Loucy (cell line): ENCODE data around the gene CTSK.
A peak's percentile ranks its signal among the peaks of the same experiment; 100 is the strongest.
"Not testable (repeated sequence)": the region's sequence is repeated elsewhere in the genome, so short reads cannot be mapped to it uniquely, and the experiment has no call there.

Experiments used
- H2AFZ ChIP-seq: fragments of 200-600 bp; sonication (generic); 2 replicates; pipeline ENCODE4 v1.6.0; 2016; ENCODE audit warnings: antibody characterized with exemption, mild to moderate bottlenecking, low read length, moderate library complexity
- H3F3A ChIP-seq: fragments of 200-600 bp; 2 replicates; pipeline ENCODE4 v1.6.0; 2016; ENCODE audit warnings: antibody characterized with exemption, low read depth, mild to moderate bottlenecking
- H3K27me3 ChIP-seq: fragments of 200-600 bp; sonication (generic); 2 replicates; pipeline ENCODE4 v1.6.1; 2014; ENCODE audit warnings: low read length, mild to moderate bottlenecking; ENCODE audit not compliant: insufficient read depth, poor library complexity, severe bottlenecking
- H3K36me3 ChIP-seq: fragments of 200-600 bp; sonication (generic); 2 replicates; pipeline ENCODE4 v1.6.1; 2016; ENCODE audit warnings: low read length; ENCODE audit not compliant: insufficient read depth
- H3K4me1 ChIP-seq: fragments of 200-600 bp; sonication (generic); 2 replicates; pipeline ENCODE4 v1.5.1; 2014; ENCODE audit warnings: low read length, mild to moderate bottlenecking; ENCODE audit not compliant: insufficient read depth, poor library complexity, severe bottlenecking
- H3K4me2 ChIP-seq: fragments of 200-600 bp; sonication (generic); 2 replicates; pipeline ENCODE4 v1.6.0; 2014; ENCODE audit warnings: antibody characterized with exemption, low read length, low read depth, mild to moderate bottlenecking; ENCODE audit not compliant: poor library complexity, severe bottlenecking
- H3K4me3 ChIP-seq: fragments of 200-600 bp; sonication (generic); 2 replicates; pipeline ENCODE4 v1.5.1; 2014; ENCODE audit warnings: low read length, mild to moderate bottlenecking, mixed read lengths; ENCODE audit not compliant: poor library complexity, severe bottlenecking
- H3K79me2 ChIP-seq: fragments of 200-600 bp; sonication (generic); 2 replicates; pipeline ENCODE4 v1.6.1; 2014; ENCODE audit warnings: low read length; ENCODE audit not compliant: insufficient read depth
- H3K9ac ChIP-seq: fragments of 200-600 bp; sonication (generic); 2 replicates; pipeline ENCODE4 v1.6.0; 2014; ENCODE audit warnings: mild to moderate bottlenecking, low read depth, low read length, moderate library complexity; ENCODE audit not compliant: poor library complexity, severe bottlenecking
- H3K9me2 ChIP-seq: fragments of 200-600 bp; sonication (generic); replicated peaks from 2 replicates; pipeline ENCODE4 v1.6.1; 2016; ENCODE audit warnings: low read depth, low read length, mixed read lengths
- H3K9me3 ChIP-seq: fragments of 200-600 bp; sonication (generic); 2 replicates; pipeline ENCODE4 v1.6.1; 2014; ENCODE audit warnings: mild to moderate bottlenecking, antibody characterized with exemption, low read length, low read depth; ENCODE audit not compliant: insufficient read depth
- H4K20me1 ChIP-seq: fragments of 200-600 bp; sonication (generic); 2 replicates; pipeline ENCODE4 v1.6.0; 2014; ENCODE audit warnings: antibody characterized with exemption, low read length, mild to moderate bottlenecking; ENCODE audit not compliant: insufficient read depth, poor library complexity, severe bottlenecking
- EZH2phosphoT487 ChIP-seq: fragments of 200-600 bp; IDR thresholded peaks from 2 replicates; pipeline ENCODE4 v1.6.1; 2018; ENCODE audit warnings: antibody characterized with exemption, mild to moderate bottlenecking, moderate library complexity, borderline replicate concordance
- TF ChIP-seq, protein P1 (sequence below): fragments of 200-600 bp; sonication (generic); conservative IDR thresholded peaks from 2 replicates; pipeline ENCODE4 v1.5.1; 2014; ENCODE audit warnings: mild to moderate bottlenecking, antibody characterized with exemption, low read length

CTSK gene

DNA sequence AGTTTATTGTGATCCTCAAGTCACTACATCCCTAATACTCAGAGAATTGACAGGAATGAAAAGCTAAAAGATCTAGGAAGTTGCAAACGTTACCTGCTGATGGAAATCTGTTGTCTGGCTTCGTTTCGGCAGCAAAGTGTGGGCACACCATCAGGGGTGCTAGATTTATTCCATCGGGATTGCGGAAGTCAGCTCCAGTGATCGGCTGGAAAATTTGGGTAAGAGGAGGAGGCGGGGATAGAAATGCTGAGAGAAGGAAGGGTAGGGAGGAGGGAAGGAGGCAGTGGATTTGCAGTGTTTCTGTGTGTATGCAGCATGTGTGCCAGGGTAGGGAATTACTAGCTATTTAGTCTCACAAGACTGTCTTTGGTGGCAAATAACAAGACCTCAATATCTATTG is at the start of gene CTSK:
TSS of gene CTSK (minus strand) at position 140 of the 400 bp plus-strand sequence. CDS start 1,455 bp downstream, outside the sequence.
- no peaks in the 10 kb centered on the region for H3K9me3 ChIP-seq
- TF ChIP-seq, protein P1, sequence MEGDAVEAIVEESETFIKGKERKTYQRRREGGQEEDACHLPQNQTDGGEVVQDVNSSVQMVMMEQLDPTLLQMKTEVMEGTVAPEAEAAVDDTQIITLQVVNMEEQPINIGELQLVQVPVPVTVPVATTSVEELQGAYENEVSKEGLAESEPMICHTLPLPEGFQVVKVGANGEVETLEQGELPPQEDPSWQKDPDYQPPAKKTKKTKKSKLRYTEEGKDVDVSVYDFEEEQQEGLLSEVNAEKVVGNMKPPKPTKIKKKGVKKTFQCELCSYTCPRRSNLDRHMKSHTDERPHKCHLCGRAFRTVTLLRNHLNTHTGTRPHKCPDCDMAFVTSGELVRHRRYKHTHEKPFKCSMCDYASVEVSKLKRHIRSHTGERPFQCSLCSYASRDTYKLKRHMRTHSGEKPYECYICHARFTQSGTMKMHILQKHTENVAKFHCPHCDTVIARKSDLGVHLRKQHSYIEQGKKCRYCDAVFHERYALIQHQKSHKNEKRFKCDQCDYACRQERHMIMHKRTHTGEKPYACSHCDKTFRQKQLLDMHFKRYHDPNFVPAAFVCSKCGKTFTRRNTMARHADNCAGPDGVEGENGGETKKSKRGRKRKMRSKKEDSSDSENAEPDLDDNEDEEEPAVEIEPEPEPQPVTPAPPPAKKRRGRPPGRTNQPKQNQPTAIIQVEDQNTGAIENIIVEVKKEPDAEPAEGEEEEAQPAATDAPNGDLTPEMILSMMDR: no peak
- no peak for TF ChIP-seq EZH2phosphoT487
- H3K9me2 ChIP-seq: no peaks in the 10 kb centered on the region
- H3K4me2 ChIP-seq: peak within 1 kb of the TSS; percentile 5
- H3K4me3 ChIP-seq: no peak within 1 kb of the TSS
- H4K20me1 ChIP-seq: no peaks in the 10 kb centered on the region
- H3F3A ChIP-seq: no peaks in the 10 kb centered on the region
- no peak within 1 kb of the TSS for H3K9ac ChIP-seq
- no peaks in the 10 kb centered on the region for H3K27me3 ChIP-seq
- H2AFZ ChIP-seq: no peak within 1 kb of the TSS
- H3K4me1 ChIP-seq: peaks cover 6% of the 10 kb centered on the region
- no peaks in the 10 kb centered on the region for H3K79me2 ChIP-seq
- H3K36me3 ChIP-seq: peaks cover 23% of the 10 kb centered on the region; the same call in 1 of the 2 replicates

DNA sequence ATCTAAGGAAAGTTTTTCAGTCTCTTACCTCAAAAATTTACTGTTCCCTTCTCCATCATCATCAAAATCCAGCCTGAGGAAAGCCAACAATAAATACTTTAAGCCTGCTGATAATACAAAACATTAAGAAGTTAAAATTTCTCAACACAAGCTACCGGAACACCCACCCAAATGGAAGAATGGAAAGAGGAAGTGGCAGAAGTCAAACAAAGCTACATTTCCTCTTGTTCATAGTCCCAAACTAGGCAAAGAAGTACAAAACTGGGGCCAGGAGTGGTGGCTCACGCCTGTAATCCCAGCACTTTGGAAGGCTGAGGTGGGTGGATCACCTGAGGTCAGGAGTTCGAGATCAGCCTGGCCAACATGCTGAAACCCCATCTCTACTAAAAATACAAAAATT is 44.7 kb upstream of the CTSK start:
- peaks cover 14% of the 10 kb centered on the region; the same call in 1 of the 2 replicates for H3K36me3 ChIP-seq
- H3F3A ChIP-seq, H3K4me2 ChIP-seq: not testable (repeated sequence)

DNA sequence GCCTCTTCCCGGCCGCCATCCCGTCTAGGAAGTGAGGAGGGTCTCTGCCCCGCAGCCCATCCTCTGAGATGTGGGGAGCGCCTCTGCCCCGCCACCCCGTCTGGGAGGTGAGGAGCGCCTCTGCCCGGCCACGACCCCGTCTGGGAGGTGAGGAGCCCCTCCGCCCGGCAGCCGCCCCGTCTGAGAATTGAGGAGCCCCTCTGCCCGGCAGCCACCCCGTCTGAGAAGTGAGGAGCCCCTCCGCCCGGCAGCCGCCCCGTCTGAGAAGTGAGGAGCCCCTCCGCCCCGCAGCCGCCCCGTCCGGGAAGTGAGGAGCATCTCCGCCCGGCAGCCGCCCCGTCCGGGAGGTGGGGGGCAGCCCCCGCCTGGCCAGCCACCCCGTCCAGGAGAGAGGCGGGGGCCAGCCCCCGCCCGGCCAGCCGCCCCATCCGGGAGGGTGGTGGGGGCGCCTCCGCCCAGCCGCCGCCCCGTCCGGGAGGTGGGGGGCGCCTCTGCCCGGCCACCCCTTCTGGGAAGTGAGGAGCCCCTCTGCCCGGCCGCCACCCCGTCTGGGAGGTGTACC is 42.8 kb upstream of the CTSK start:
- not testable (repeated sequence) for H3K9me2 ChIP-seq, H3F3A ChIP-seq, H3K9me3 ChIP-seq, H3K4me3 ChIP-seq, H3K27me3 ChIP-seq, H3K9ac ChIP-seq, H3K4me2 ChIP-seq, H3K79me2 ChIP-seq, H2AFZ ChIP-seq, H3K4me1 ChIP-seq, H4K20me1 ChIP-seq
- peaks cover 12% of the 10 kb centered on the region; the same call in 1 of the 2 replicates for H3K36me3 ChIP-seq

More for the DNA sequence above, 44.7 kb upstream of the CTSK start:
- H3K79me2 ChIP-seq, H3K4me1 ChIP-seq, H2AFZ ChIP-seq, H4K20me1 ChIP-seq, H3K27me3 ChIP-seq, H3K4me3 ChIP-seq, H3K9ac ChIP-seq, H3K9me2 ChIP-seq, H3K9me3 ChIP-seq: not testable (repeated sequence)

DNA sequence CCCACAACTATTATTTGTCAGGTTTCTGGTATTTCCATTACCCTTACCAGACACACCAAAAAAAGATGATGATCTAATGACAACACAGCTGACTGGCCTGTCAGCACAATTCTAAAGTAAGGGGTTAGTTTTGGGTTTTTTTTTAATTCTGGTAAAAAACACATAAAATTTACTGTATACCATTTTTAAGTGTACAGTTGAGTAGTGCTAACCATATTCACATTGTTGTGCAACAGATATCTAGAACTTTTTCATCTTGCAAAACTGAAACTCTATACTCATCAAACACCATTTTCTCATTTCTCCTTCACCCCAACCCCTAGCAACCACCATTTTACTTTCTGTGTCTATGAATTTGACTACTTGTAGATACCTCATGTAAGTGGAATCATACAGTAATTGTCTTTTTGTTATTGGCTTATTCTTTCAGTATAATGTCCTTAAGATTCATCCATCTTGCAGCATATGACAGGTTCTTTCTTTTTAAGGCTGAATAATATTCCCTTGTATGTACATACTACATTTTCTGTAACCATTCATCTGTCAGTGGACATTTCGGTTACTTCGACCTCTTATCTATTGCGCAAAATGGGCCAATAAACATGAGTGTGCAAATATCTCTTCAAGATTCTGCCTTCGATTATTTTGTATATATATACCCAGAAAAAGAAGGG is 38.5 kb upstream of the CTSK start:
- Histone ChIP-seq H3K36me3 (no peaks in the 10 kb centered on the region), H3K79me2 (no peaks in the 10 kb centered on the region), H3K4me1 (no peaks in the 10 kb centered on the region), H3K4me3 (no peak overlapping the region), H3K9me2 (no peaks in the 10 kb centered on the region), H3F3A (no peaks in the 10 kb centered on the region), H3K4me2 (no peak overlapping the region), H3K27me3 (no peaks in the 10 kb centered on the region), H4K20me1 (no peaks in the 10 kb centered on the region), H3K9ac (no peak overlapping the region), H2AFZ (no peak overlapping the region), H3K9me3 (no peaks in the 10 kb centered on the region)
- no peak for TF ChIP-seq EZH2phosphoT487
- TF ChIP-seq, protein P1: no peak
